Ramos (cell line): ENCODE data around the gene ARL6IP5.

Experiments
- in situ Hi-C: fragments of 300-500 bp; cut with MboI; formaldehyde crosslinking; loops from one replicate; pipeline ENCODE4 v1.14.3; 2022; ENCODE audit warnings: low sequenced_read_pairs; ENCODE audit not compliant: unreplicated experiment

ARL6IP5 gene

DNA sequence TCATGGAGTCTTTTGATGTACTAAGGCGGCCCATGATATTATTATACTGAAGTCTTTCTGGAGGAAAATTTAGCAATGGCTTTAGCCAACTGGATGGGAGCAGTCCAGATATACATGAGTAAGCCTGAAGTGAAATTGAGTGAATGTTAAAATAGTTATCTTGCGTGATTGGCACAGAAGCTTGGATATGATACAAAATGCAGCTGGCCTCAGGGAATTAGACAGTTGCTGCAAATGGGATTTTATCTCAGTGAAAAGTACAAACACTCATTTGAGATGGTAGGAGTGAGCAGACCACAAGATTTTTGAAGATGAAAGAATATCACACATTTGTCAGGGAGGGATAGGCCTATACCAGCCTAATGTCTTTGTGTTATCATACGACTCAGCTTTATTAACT, 28.8 kb downstream of the ARL6IP5 start:
- in situ Hi-C loops: no loop called here

DNA sequence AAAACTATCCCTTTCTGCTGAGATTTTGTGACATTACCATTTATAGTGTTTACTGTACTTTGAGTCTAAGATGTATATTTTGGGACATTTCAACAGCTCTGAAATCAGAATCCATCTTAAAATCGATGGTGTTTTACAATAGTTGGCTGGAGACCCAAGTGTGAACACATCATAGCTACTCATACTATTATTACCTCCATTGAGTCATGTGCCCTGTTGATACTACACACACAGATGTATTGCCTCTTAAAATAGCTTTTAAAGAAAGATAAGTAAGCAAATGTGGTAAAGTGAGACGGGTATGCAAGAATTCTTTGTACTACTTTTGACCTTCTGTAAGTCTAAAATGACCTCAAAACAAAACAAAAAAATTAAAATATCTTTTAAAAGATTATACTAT, 31.0 kb downstream of the ARL6IP5 start:
- in situ Hi-C loops: no loop called here

GRCh38 chr3:69116162-69116561, 31.4 kb downstream of the ARL6IP5 start:
- in situ Hi-C loops: no loop called here

DNA sequence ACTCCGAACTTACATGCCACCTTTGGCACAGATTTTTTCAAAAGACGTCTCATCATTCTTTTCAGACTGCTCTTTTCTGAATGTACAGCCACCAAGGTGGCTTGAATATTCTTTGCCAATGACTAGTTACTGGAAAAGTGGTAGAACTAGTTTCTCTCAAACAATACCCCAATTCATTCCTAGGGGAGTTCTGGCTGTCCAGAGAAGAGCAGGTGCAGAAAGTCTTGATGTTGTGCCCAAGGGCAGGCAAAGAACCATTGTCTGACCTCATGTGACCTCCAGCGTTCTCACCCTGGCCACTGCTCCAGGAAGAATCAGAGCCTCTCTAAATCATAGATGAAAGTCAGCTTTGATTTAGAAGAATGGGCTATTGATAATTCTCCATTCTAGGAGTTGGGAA, 32.2 kb downstream of the ARL6IP5 start:
- in situ Hi-C loops: no loop called here

- in situ Hi-C loops: no loop called here
Measured at GRCh38 chr3:69118555-69118954, 33.8 kb downstream of the ARL6IP5 start.

DNA sequence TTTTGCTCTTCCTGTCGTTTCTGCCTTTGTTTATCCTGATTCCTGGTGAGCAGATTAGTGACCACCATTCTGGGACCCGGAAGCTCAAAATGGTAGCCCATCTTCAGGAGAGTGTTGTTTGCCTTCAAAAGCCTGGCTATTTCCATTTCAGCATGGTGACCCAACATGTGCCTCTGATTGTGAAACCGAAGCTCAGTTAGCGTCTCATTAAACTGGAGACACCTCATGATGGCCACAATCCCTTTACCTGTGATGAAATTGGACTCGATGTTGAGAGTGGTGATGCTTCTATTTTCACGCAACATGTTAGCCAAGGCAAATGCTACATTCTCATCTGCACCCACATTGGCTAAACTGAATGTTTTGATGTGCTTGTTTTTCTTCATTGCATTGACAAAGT, 34.4 kb downstream of the ARL6IP5 start:
- in situ Hi-C loops: no loop called here

DNA sequence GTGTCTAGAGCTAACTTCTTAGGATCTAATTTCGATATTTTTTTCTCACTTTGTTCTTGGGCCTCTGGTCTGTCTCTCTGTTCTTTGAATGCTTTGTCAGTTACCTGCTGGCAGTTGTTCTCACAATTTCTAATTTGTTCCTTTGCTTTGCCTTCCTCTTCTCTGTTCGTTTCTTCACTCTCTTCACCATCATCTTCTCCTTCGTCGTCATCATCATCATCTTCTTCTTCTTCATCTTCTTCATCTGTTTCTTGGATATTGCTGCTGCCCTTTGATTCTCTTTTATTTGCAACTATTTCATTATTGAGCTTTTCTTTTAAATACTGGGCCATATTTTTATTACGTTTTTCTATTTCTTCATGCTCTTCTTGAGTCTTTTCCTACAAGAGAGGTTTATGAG, 34.9 kb downstream of the ARL6IP5 start:
- in situ Hi-C loops: no loop called here

GRCh38 chr3:69120879-69121464, 36.2 kb downstream of the ARL6IP5 start:
- in situ Hi-C loops: no loop called here

- in situ Hi-C loops: no loop called here
Measured at GRCh38 chr3:69121513-69121912, 36.8 kb downstream of the ARL6IP5 start.

DNA sequence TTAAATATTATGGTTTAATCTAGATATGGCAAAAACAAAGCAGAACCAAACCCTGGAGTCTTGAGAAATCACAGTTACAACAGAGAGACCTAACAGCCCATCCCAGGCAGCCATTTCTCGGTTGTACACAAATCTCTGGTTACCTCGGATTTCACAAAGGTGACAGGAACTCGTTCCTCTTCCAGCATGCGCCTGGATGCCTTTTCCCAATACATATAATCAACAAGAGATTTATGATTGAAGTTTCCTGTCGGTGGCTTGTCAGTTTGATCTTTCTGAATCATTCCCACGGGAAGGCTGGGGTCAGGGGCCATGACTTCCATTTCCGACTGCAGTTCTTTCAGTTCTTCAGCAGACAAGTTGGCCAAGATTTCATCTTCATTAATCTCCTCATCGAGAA, 37.2 kb downstream of the ARL6IP5 start:
- in situ Hi-C loops: no loop called here

- in situ Hi-C loops: no loop called here
Measured at GRCh38 chr3:69122403-69122802, 37.7 kb downstream of the ARL6IP5 start, which contains the start of gene LMOD3. LMOD3 (minus strand) TSS chr3:69122595; CDS start chr3:69122386, 209 bp downstream.

DNA sequence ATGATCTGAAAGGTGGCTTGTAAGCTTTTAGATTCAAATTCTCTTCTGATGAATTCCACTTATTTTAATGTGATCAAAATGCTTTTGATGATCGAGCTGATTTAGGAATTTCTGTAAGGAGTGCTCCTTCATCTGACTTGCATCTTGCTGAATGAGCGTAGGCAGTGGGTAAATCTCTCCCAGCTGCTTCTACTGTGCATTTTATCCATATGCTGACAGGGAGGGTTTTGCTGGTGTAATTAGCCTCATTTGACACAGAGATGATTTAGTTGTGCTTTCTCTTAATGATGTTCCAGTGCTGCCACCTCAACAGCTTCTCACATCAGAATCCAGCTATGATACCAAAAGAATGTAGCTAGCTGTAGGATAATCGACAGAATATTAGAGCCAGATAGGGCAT, 41.5 kb downstream of the ARL6IP5 start:
- in situ Hi-C loops: no loop called here

DNA sequence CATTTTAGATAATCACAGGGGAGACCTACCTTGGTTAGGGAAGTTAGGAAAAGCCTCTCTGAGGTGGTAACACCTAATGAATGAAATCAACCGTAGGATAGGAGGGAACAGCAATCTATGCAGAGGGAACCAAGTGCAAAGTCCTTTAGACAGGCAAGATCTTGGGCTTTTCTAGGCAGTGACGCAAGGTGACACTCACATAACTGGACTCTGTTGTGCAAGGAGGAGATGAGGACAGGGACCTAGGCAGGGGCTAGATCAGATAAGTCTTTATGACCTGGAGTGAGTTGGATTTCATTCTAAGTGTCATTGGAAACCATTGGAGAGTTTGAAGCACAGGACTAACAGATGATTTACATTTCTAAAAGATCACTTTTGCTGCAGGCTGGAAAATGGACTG, 42.3 kb downstream of the ARL6IP5 start:
- in situ Hi-C loops: no loop called here

GRCh38 chr3:69128509-69128908, 43.8 kb downstream of the ARL6IP5 start:
- in situ Hi-C loops: no loop called here

DNA sequence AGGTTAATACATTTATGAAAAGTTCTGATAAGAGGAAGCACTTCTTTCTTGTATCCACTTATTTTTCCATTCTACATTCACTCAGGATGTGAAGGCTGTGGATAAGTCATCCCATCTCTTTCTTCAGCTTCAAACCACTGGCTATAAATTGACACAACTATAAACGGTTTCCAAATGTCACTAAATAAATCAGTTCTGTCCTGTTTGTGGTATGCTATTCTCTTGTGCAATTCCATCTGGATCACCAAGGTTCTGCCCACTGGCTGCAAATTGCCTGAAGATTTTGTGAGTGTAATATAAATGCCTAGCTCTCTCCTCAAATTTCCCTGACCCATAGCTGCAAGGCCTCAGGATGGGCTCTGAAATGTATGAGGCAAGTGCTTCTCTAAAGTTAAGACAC, 44.8 kb downstream of the ARL6IP5 start:
- in situ Hi-C loops: no loop called here

DNA sequence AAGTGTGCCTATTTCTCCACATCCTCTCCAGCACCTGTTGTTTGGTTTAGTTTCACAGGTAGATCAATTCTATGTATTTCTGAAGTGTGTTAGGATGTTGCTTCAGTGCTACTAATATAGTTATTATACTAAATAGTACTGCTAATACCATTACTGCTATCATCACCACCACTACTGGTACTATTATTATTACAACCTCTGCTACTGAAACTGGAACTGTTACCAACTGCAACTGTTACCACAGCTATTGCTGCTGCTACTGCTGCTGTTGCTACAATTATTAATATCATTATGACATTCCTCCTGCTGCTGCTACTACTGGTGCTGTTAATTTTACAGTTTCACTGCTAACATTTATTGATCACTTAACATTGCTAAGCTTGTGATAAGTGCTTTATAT, 46.0 kb downstream of the ARL6IP5 start:
- in situ Hi-C loops: no loop called here

DNA sequence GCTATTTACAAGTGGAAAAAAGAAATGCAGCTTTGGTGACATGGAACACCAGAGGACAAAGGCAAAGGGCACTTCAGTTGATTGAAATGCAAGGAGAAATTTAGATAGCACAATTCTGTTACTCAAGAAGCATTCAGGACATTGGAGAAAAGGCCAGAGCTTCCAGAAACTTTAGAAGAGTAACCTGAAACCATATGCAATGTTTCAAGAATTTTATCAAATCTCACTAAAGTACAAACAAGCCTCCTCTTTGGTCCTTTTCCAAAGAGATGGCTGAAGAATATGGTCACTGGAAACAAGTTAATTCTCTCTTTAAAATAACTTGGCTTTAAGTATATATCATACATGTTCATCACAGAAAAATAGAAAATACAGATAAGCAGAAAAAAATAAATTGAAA, 52.3 kb downstream of the ARL6IP5 start:
- in situ Hi-C loops: no loop called here

DNA sequence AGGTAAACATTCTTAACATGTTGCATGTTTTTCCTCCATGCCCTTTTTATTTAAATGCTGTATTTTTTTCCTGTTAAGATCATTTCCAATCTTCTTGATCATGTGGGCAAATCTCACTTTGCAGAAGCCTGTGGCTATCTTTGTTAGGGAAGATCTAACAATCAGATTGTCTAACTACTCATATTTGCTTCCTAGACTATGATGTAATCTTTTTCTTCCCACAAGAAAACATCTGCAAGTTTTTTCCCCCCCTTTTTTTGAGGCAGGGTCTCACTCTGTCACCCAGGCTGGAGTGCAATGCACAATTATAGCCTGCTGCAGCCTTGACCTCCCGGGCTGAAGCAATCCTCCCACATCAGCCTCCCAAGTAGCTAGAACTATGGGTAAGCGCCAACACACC, 52.7 kb downstream of the ARL6IP5 start:
- in situ Hi-C loops: no loop called here

DNA sequence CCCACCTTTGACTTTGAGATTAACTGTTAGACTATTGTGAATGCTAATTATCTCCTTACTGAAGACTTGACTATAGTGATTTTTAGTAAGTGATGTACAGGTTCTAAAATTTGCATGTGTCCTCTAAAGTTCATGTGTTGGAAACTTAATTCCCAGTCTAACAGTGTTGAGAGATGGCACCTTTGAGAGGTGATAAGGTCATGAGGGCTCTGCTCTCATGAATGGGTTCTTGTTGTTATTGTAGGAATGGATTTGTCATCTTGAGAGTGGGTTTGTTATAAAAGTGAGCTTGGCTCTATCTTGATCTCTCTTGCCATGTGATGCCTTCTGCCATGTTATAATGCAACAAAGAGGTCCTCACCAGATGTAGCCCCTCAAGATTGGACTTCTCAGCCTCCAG, 56.6 kb downstream of the ARL6IP5 start:
- in situ Hi-C loops: no loop called here

GRCh38 chr3:69142090-69142489, 57.4 kb downstream of the ARL6IP5 start:
- in situ Hi-C loops: no loop called here

DNA sequence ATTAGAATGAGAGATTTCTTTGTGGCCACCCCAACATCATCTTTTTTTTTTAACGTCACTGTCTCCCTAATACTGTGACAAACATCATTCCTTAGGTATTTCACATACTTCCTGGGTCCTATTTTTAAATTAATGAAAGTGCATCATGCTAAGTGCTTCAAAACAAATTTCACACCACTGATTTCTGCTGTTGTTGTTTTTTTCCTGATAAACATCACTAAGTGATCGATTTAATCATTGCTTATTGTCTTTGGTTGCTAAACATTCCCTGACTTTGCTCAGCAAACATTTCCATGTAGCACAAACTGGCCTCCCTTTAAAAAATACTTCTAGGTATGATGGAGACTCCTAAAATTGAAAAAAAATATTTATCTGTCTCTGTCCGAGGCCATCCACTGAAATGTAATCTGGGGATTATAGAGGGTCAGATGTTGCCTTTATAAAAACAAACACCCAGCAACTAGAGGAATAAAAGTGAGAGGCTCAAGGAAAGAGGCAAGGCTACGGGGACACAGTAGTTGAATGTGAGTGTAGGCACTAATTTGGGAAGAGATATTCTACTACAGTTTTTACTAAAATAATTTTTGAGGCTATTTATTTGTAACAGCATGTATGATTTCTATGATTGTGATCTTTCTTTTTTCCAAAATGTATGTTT, 58.2 kb downstream of the ARL6IP5 start:
- in situ Hi-C loops: no loop called here

DNA sequence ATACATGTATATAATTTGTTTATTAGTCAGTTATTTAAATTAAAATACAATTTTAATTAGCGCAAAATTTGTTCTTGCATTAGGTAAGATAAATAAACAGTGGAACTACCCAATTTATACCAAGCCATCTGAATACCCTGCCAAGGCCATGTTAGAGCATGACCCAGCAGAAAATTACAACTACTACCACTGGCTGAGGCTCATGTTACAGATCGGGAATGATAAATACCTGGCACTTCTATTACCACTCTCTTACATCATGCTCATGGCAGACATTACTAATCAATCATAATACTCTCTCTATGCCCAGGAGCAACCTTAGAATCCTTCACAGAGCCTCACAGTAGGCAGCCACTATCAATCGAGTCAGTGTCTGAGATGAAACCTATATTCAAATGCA, 58.9 kb downstream of the ARL6IP5 start:
- in situ Hi-C loops: no loop called here
